ENCODE results near the gene HNRNPA3.
A peak's percentile ranks its signal among the peaks of the same experiment; 100 is the strongest.
"Not testable (repeated sequence)": the region's sequence is repeated elsewhere in the genome, so short reads cannot be mapped to it uniquely, and the experiment has no call there.

HNRNPA3 gene

GRCh38 chr2:177245010-177245422, 32.4 kb downstream of the HNRNPA3 start:
- POLR2A ChIA-PET (ENCODE audit: low non-redundant PET), result interaction anchor here (0.7 to 0.9 kb wide), 2 partner anchors 10 to 171 kb away, joined by 3 to 9 read pairs; no protein-coding TSS in a partner anchor
- no peak for TF ChIP-seq CTCF (conservative IDR thresholded peaks at IDR 0.05; ENCODE audit: low read depth)
- CTCF ChIA-PET, result interaction anchor here (0.6 kb wide), 1 partner anchor 19 kb away, joined by 3 read pairs; no protein-coding TSS in a partner anchor
- no peak for DNase-seq (ENCODE audit: low spot score)
- H3K27ac ChIP-seq, result peak overlapping the region; percentile 92

- peak overlapping the region; percentile 77 for H3K27ac ChIP-seq
- no peak for TF ChIP-seq CTCF (conservative IDR thresholded peaks at IDR 0.05; ENCODE audit: low read depth)
- CTCF ChIA-PET, result no interaction called here
- POLR2A ChIA-PET (ENCODE audit: low non-redundant PET), result interaction anchor here (0.7 kb wide), 1 partner anchor 9 kb away, joined by 9 read pairs; no protein-coding TSS in a partner anchor
- DNase-seq (ENCODE audit: low spot score), result no peak
These were observed 33.4 kb downstream of the HNRNPA3 start for GRCh38 chr2:177246000-177246399.

- CTCF ChIA-PET; DNase-seq (ENCODE audit: low spot score): not testable (repeated sequence)
- peak overlapping the region; percentile 47; the same call in 1 of the 2 replicates for H3K27ac ChIP-seq
- POLR2A ChIA-PET (ENCODE audit: low non-redundant PET), result interaction anchor here (0.7 kb wide), 1 partner anchor 9 kb away, joined by 9 read pairs; no protein-coding TSS in a partner anchor
These were observed 34.0 kb downstream of the HNRNPA3 start for GRCh38 chr2:177246523-177247030.

GRCh38 chr2:177247693-177248262, 35.2 kb downstream of the HNRNPA3 start:
- POLR2A ChIA-PET (ENCODE audit: low non-redundant PET), result interaction anchor here (0.6 kb wide), 1 partner anchor 13 kb away, joined by 5 read pairs; no protein-coding TSS in a partner anchor
- TF ChIP-seq CTCF (conservative IDR thresholded peaks at IDR 0.05; ENCODE audit: low read depth), result no peak
- peak overlapping the region; percentile 43 for H3K27ac ChIP-seq
- no peak for DNase-seq (ENCODE audit: low spot score)
- CTCF ChIA-PET, result no interaction called here

GRCh38 chr2:177249038-177249437, 36.4 kb downstream of the HNRNPA3 start:
- TF ChIP-seq CTCF (conservative IDR thresholded peaks at IDR 0.05; ENCODE audit: low read depth), result no peak
- H3K27ac ChIP-seq, result peak overlapping the region; percentile 43
- DNase-seq (ENCODE audit: low spot score), result no peak
- ChIA-PET POLR2A (ENCODE audit: low non-redundant PET) (no interaction called here), CTCF (no interaction called here)

- ChIA-PET CTCF (interaction anchor here (0.6 kb wide), 1 partner anchor 475 kb away, joined by 7 read pairs; no protein-coding TSS in a partner anchor), POLR2A (ENCODE audit: low non-redundant PET) (no interaction called here)
- no peak for DNase-seq (ENCODE audit: low spot score)
- no peak for TF ChIP-seq CTCF (conservative IDR thresholded peaks at IDR 0.05; ENCODE audit: low read depth)
- H3K27ac ChIP-seq, result peak overlapping the region; percentile 40; the same call in 1 of the 2 replicates
These were observed 37.9 kb downstream of the HNRNPA3 start for GRCh38 chr2:177250461-177250860.

GRCh38 chr2:177251165-177251542, 38.6 kb downstream of the HNRNPA3 start:
- ChIA-PET CTCF (no interaction called here), POLR2A (ENCODE audit: low non-redundant PET) (no interaction called here)

More at GRCh38 chr2:177251165-177251542, 38.6 kb downstream of the HNRNPA3 start:
- TF ChIP-seq CTCF (conservative IDR thresholded peaks at IDR 0.05; ENCODE audit: low read depth), result no peak
- DNase-seq (ENCODE audit: low spot score), result no peak
- peak overlapping the region; percentile 80 for H3K27ac ChIP-seq
